ENCODE data around the gene GPR142.

DNA sequence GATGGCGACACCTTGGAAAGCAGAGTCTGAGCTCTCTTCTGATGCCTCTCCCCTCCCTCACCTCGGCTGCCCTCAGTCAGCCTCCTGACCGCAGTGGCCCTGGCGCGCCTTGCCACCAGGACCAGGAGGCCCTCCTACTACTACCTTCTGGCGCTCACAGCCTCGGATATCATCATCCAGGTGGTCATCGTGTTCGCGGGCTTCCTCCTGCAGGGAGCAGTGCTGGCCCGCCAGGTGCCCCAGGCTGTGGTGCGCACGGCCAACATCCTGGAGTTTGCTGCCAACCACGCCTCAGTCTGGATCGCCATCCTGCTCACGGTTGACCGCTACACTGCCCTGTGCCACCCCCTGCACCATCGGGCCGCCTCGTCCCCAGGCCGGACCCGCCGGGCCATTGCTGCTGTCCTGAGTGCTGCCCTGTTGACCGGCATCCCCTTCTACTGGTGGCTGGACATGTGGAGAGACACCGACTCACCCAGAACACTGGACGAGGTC is 4.4 kb downstream of the GPR142 start:
- TF ChIP-seq EZH2 (IDR thresholded peaks at IDR 0.05; ENCODE audit: insufficient read depth, poor library complexity, severe bottlenecking) (no peak), EZH2phosphoT487 (IDR thresholded peaks at IDR 0.05; ENCODE audit: insufficient read depth, low read depth) (no peak)
